A204.1 (cell line): ENCODE data around the gene SACM1L.

ENCODE experiments used
- FAIRE-seq: peaks from 2 replicates; lab custom pipeline; 2012; peaks lifted over from hg19 to GRCh38; lab: Jason Lieb, UNC

Gene SACM1L, protein sequence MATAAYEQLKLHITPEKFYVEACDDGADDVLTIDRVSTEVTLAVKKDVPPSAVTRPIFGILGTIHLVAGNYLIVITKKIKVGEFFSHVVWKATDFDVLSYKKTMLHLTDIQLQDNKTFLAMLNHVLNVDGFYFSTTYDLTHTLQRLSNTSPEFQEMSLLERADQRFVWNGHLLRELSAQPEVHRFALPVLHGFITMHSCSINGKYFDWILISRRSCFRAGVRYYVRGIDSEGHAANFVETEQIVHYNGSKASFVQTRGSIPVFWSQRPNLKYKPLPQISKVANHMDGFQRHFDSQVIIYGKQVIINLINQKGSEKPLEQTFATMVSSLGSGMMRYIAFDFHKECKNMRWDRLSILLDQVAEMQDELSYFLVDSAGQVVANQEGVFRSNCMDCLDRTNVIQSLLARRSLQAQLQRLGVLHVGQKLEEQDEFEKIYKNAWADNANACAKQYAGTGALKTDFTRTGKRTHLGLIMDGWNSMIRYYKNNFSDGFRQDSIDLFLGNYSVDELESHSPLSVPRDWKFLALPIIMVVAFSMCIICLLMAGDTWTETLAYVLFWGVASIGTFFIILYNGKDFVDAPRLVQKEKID

DNA sequence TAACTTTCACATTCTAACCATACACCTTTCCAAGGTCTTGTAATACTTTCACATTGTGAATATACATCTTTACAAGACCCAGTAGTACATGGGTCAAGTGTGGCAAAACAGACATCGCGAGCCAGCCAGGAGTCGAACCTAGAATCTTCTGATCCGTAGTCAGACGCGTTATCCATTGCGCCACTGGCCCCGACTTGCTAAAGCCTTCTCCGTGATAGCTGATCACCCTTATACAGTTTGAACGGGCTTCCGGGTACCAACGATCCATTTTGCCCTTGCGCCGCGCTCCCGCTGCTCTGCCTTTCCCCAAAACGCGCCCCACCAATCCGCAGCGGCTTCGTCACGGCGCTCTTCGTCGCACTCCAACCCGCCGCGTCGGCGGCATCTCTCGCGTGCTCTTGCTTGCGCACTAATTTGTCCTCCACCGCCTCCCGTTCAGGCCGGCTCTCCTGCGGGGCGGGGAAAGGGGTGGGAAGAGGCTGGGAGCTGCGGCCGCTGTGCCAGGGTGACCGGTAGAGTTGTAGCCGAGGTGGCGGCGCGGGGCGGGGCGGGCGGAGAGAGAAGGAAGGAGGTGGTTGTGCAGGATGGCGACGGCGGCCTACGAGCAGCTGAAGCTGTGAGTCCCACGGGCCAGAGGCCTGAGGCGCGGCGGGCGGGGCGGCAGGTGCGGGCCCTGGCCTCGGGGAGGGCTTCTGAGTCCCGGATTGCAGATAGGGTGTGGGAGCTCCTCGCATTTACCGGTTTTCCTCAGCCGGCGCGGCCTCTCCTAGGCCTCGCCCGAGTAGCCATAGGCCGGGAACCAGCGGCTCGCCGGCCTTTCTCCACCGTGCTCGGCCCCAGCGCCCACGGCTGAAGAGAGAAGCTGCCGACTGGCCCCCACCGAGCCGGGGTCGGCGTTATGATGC is at the start of gene SACM1L:
SACM1L (plus strand) TSS at position 515 of the 905 bp plus-strand sequence; CDS start at position 585, 70 bp downstream.
- peak; percentile 96 for FAIRE-seq

DNA sequence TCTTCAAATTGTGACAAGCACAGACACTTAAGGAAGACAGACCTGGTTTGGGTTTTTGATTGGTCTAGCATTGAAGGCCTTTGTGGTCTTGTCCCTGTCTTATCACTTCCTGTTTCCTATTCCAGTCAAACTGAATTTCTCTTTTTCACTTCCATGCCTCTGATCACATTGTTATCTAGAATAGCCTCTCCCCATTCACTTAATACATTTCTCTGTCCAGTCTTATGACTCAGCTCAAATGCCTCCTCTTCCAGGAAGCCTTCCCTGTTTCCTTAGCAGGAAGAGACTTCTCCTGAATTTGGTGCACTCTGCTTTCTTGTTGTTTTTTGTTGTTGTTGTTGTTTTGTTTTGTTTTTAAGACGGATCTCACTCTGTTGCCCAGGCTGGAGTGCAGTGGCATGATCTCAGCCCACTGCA is 49.1 kb upstream of the SACM1L start:
- FAIRE-seq = no peak

DNA sequence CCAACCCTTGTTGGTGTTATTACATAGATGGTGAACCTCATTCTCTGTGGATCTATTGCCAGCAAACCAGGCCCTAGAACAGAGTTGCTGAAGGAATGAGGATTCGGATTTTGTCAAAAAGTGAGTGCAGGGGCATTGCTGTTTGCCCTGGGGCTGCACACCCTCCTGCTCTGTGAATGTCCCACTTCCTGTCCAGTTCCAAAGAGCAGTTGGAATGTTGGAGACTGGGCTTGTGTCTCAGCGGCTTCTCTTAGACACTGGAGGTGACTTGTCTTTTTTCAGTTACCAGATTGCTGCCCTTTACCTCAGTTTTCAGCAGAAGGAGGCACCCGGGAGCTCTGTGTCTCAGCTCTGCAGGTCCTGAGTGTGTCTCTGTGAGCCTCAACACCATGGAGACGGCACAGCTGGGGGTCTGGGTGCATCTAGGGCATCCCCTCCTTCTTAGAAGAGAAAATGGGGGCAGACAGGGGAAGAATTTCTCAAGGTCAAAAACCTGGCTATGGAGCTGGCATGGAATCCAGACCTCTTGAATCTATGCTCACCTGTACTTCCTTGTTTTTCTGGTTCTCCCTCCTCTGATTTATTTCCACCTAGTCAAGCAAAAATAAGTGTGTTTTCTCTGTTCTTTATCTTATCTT is 48.4 kb upstream of the SACM1L start:
- no peak for FAIRE-seq

DNA sequence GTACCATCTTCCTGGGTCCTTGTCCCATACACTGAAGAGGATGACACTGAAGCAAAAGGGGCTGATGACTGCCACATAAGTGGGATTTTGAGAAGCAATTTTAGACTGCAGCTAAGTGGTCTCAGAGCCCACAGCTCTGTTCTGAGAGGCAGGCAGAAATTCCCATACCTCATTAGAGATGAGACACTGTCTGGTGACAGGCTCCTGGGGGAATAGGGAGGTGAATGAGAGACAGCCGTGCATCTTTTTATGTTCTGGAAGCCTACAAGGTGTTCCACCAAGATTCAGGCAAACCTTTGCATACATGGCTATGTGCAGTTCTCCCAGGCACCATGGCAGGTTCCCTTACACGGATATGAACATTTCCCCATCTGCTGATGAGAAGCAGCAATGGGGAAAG is 47.4 kb upstream of the SACM1L start:
- FAIRE-seq = no peak

GRCh38 chr3:45642731-45643152 is 46.5 kb upstream of the SACM1L start:
- FAIRE-seq = no peak

GRCh38 chr3:45644063-45644790 is 45.0 kb upstream of the SACM1L start:
- FAIRE-seq = no peak

- no peak for FAIRE-seq
Measured at GRCh38 chr3:45644791-45645201, 44.4 kb upstream of the SACM1L start.

DNA sequence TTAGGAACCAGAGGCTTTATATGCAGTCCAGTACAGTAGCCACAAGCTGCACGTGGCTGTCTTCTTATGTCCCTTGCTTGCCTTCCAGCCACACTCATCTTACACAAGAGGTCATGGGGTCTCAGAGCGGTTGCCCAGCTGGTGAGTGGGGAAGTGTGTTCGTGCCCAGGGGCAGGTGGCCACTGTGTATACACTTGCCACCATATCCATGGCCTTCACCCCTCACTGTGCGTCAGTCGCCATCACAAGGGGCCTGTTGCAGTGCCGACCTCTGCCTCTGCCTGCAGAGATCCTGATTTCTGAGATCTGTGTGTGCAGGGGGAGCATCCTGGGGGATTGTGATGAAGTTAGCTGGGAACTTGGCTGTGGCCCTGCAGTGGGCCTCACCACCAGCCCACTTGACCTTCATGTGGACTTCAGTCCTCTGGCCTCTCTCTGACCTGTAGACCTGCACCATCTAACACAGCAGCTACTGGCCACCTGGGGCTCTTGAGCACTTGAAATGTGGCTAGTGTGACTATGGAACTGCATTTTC is 43.1 kb upstream of the SACM1L start:
- FAIRE-seq = no peak

GRCh38 chr3:45647148-45647619 is 42.0 kb upstream of the SACM1L start:
- FAIRE-seq = no peak

DNA sequence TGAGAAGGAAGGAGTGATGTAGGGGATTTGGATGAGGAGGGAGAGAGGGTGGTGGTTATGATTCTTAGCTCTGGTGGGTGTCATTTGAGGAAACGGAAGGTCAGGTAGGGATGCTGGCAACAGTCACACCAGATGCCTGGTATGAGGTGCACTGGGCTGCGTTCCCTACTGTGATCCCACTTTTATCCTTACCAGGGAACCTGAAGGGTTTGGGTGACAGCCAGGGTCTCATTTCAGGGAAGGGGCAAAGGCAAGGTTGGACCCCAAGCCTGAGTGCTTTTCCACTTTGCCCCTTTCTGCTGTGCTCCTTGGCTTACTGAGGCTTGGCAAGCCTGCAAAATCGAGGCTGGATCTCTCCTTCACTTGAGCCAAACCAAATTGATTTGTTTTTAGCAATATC is 36.0 kb upstream of the SACM1L start:
- FAIRE-seq = no peak

GRCh38 chr3:45654397-45654944 is 34.7 kb upstream of the SACM1L start:
- no peak for FAIRE-seq

DNA sequence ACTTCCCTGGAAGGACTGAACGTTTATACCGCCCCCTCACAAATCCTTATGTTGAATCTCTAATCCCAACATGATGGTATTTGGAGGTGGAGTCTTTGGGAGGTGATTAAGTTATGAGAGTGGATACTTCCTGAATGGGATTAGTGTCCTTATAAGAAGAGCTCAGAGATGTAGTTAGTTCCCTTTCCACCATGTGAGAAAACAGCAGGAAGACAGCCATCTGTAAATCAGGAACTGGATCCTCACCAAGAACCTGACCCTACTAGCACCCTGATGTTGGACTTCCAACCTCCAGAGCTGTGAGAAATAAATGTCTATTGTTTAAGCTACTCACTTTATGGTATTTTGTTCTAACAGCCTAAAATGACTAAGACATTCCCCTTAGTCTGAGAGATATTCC is 33.3 kb upstream of the SACM1L start:
- FAIRE-seq = no peak

DNA sequence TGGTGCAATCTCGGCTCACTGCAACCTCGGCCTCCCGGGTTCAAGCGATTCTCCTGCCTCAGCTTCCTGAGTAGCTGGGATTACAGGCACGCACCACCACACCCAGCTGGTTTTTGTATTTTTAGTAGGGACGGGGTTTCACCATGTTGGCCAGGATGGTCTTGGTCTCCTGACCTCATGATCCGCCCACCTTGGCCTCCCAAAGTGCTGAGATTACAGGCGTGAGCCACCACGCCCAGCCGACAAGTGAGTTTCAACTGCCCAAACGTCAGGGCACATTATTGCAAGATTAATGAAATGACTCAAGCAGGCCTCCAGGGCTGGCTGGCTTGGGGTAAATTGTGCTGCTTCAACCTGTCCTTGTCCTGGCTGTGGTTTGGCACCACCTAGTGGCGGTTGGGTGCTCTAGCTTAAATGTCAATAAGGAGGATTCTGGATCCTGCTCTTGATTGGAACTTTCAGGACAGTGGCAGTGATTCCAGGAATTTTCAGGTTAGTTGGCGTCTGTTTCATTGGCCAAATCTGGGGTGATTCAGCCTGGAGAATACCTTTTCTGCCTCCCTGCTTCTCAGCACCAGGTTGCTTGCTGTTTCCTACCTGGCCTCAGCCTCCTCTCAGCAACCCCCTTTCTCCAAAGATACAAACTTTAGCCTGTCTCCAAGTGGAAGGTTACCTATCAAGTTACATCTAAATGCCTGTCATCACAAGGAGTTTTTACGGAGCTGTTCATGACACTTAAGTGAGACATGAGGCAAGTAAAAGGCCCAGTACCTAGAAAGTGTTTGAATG is 32.4 kb upstream of the SACM1L start:
- FAIRE-seq = peak; percentile 35

DNA sequence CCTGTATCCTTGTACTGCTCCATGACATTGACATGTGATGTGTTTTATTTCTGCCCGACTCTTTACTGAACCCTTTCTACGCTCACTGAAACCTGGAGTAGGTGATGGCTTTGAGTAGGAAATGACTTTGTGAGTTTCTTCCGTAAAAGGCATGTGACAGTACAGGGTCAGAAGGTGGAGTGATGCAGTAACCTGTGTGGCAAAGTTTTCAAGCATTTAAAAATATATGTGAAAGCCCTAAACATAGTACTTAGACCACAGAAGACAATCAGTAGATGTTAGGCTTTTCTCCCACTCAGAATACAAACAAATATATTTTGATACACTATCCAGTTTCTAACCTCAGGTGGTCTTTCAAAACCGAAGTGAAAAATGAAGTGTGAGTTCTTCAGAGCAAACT is 31.3 kb upstream of the SACM1L start:
- no peak for FAIRE-seq

- FAIRE-seq = no peak
Measured at GRCh38 chr3:45659661-45660566, 29.3 kb upstream of the SACM1L start.

- FAIRE-seq = no peak
Measured at GRCh38 chr3:45660567-45660901, 28.7 kb upstream of the SACM1L start.

- FAIRE-seq = no peak
Measured at GRCh38 chr3:45664578-45664977, 24.6 kb upstream of the SACM1L start.

- FAIRE-seq = no peak
Measured at GRCh38 chr3:45665101-45665572, 24.1 kb upstream of the SACM1L start.
